ENCODE results near the gene UBE3D.

GRCh38 chr6:82953871-82954270 lies 111.8 kb downstream of the UBE3D start:
- TF ChIP-seq EZH2 (IDR thresholded peaks at IDR 0.05; ENCODE audit: low read length) (no peak), CTCF (optimal IDR thresholded peaks at IDR 0.05 in 1 of 3, IDR thresholded peaks at IDR 0.05 in 1 of 3, conservative IDR thresholded peaks at IDR 0.05 in 1 of 3; ENCODE audit: extremely low read depth in 1 of 3, insufficient read depth in 2 of 3, low read length in 3 of 3) (no peak)

Measured in keratinocyte (primary cell).